DMS153 (cell line): ENCODE measurements around the gene R3HDML.

Experiments used
- DNase-seq: peaks from one replicate; lab custom pipeline; 2025; lab: John Stamatoyannopoulos, UW

The R3HDML gene

GRCh38 chr20:44364068-44364467 lies 27.2 kb downstream of the R3HDML start:
- no peak for DNase-seq

GRCh38 chr20:44364780-44365179 lies 27.9 kb downstream of the R3HDML start:
- no peak for DNase-seq

GRCh38 chr20:44367746-44368145 lies 30.9 kb downstream of the R3HDML start:
- DNase-seq: no peak

GRCh38 chr20:44370639-44371218 lies 33.9 kb downstream of the R3HDML start:
- no peak for DNase-seq

- no peak for DNase-seq
Measured at GRCh38 chr20:44382641-44383040, 45.8 kb downstream of the R3HDML start.

DNA sequence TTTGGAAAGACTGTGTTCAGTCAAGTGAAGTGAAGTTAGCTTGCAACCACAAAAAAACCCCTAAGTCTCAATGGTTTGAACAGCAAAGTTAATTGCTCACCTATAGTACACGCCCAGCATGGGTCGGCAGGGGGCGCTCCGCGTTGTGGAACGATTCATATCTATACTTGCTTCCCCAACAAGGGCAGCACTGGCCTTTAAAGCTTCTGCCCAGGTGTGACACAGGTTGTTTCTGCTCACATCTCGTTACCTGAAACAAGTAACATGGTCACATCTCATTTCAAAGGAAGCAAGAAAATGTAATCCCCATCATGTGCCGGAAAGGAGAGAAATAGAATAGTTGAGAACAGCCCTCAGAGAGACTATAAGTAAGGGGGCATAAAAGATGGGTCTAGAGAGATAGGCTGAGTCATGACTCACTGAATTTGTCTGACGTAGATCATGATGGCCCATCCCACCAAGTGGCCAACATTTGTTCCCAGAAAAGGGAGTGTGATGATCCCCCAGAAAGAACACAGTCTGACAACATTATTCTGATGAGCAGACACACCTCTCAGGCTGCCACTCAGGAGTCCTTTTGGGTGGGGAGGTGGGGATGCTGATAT lies 47.7 kb downstream of the R3HDML start:
- DNase-seq: peak; percentile 30

DNA sequence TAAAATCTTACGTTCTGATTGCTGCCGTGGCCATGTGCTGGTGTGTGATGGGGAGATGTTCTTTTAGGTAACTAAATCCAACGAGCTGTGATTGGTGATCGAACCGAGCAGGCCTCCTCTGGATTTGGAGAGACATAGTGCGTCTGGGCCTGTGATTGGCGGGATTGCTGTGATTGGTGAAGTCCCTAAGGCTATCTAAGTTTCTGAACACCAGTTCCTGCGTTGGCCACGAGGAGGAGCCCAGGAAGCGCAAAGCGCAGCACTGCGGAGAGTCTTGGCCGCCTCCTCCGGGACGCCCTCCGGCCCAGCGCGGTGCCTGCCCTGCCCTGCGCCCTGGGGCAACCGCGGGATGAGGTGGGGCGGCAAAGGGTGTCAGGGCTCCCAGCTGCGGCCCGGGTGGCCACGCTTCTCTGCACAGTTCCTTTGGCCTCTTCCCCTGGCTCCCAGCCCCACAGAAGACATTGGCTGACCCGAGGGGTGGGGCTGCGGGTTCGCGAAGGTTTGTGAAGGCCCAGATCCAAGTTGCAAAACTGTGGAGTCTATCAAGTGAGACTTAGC lies 51.7 kb downstream of the R3HDML start:
- DNase-seq: peak; percentile 16

- DNase-seq: no peak
Measured at GRCh38 chr20:44389871-44390270, 53.0 kb downstream of the R3HDML start.

DNA sequence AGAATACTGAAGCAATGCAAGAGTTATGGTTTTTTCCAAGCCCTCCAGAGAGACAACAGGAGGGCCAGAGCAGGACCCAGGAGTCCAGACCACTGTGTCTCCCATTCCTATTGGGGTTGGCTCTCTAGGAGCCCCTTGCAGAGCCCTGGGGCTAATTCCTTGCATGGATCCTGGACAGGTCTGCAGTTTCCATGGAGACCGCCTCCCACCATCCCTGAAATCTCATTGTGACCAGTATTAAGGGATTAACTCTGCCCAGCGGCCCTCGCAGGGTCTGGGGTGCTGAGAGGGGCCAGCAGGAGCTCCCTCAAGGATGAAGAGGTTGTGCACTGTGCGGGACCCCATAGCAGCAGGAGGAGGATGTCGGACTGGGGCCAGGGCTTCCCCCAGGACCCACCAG lies 53.4 kb downstream of the R3HDML start:
- no peak for DNase-seq

- DNase-seq: no peak
Measured at GRCh38 chr20:44392088-44392775, 55.4 kb downstream of the R3HDML start.

- no peak for DNase-seq
Measured at GRCh38 chr20:44392776-44393607, 56.1 kb downstream of the R3HDML start.

DNA sequence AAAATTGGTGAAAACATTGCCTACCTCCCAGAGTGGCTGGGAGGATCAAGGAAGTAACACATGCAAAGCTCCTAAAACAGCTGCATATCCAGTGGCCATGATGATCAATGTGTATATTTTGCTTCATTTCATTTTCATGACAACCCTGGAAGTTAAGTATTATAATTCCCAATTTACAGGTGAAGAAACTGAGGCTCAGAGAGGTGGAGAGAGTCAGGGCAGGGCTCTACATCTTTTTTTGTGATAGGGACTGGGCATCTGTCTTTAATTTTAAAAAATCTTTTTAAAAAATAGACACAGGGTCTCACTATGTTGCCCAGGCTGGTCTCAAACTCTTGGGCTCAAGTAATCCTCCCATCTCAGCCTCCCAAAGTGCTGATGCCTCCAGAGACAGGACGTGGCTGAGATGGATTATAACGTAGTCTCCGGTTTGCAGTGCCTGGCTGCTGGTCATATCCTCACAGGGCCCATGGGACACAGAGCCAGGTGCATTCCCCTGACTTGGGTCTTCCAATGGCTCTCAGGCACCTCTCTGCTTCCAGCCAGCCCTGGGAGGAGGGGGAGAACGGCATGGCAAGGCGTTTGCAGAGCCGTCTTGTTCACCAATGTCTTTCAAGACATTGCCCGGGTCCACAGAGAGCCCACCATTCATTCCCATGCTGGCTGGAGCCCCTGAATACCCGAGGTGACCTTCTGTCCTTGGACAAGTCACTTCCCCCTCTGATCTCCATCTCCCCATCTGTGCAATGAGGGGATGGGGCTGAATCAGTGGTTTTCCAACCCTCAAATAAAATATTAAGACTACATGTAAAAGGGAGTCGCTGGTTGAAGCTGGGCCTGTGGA lies 57.0 kb downstream of the R3HDML start:
- DNase-seq: no peak

DNA sequence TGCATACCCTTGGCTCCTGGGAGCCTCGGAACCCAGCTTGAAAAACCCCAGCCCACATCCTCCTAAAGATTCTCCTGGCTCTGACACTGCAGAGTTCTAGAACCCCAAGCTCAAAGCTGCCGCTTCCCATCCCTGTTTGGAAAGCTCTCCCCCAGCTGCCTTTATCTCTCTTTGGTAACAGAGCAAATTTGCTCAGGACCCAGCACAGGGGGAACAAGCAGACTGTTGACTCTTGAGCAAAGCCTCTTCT lies 57.5 kb downstream of the R3HDML start:
- DNase-seq: no peak

DNA sequence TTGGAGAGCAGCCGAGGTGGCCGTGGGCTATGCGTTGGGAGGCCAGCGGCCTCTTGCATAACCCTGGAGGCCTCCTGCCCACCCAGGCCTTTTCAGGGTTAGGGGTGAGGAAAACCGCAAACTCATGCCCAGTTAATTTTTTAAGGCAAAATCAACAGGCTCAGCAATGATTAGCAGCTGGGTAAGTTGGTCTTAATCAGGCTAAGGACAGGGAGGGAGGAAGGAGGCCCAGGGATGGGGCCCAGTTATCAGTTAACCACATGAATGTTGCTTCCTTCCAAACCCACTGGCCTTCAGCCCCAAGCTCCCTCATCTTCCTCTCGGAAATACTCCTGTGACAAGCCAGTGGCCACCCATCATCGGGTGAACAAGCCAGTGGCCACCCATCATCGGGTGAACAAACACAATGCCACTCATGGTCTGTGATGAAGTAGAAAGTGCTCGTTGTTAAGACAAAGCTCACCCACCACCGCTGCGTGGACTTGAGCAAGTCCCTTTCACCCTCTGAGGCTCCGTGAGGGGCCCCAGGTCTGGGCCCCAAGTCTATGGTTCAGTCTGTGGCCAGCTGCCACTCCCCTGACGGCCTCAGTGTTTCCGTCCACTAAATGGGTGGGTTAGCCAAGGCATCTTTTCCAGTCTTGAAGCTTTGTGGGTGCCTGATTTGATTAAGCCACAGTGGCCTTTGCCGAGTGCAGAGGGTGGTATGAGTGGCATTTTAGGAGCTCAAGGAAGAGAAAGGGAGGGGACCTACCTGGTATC lies 58.0 kb downstream of the R3HDML start:
- DNase-seq: no peak

GRCh38 chr20:44395461-44396340 lies 58.9 kb downstream of the R3HDML start:
- DNase-seq: no peak

- DNase-seq: no peak
Measured at GRCh38 chr20:44396369-44397130, 59.7 kb downstream of the R3HDML start.

DNA sequence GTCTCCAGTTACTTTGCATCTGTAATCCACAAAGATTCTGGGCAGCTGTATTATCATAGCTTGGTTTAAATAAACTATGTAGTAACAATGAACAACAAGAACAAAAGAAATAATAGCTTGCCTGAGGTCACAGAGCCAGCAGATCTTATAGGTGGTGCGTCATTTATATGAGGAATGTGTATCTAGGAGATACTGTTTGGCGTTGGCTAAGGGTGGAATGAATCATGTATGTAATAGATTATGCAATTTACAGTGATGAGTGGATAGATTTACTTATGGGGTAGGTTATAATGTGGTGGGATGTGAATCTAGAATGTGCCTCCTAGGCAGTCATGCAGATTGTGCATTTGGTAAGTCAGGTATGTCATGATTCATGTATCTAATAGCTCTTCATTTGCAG lies 61.5 kb downstream of the R3HDML start:
- DNase-seq: no peak

GRCh38 chr20:44399446-44399845 lies 62.6 kb downstream of the R3HDML start:
- no peak for DNase-seq

GRCh38 chr20:44400671-44400969 lies 63.8 kb downstream of the R3HDML start:
- DNase-seq: no peak
